Osteocyte (in vitro differentiated cells): ENCODE data around the gene ABCF2. TPM values are rescaled to one million over a fixed set of nuclear protein-coding genes. Genes with fewer than 3 reads are reported as not detected.

Experiments
- DNase-seq: peaks from one replicate; pipeline ENCODE4 v3.0.0; 2021; ENCODE audit warnings: mixed read lengths; ENCODE audit not compliant: unreplicated experiment; ENCODE audit errors: extremely low spot score
- H3K27ac Mint-ChIP-seq: one replicate; pipeline ENCODE4 v1.8.0; 2021; ENCODE audit warnings: mild to moderate bottlenecking, mixed read lengths; ENCODE audit not compliant: unreplicated experiment
- H3K27me3 Mint-ChIP-seq: one replicate; pipeline ENCODE4 v1.8.0; 2021; ENCODE audit warnings: mixed read lengths; ENCODE audit not compliant: unreplicated experiment
- H3K36me3 Mint-ChIP-seq: one replicate; pipeline ENCODE4 v1.8.0; 2021; ENCODE audit warnings: mixed read lengths; ENCODE audit not compliant: unreplicated experiment
- H3K4me1 Mint-ChIP-seq: one replicate; pipeline ENCODE4 v1.8.0; 2021; ENCODE audit warnings: mixed read lengths; ENCODE audit not compliant: unreplicated experiment
- H3K4me3 Mint-ChIP-seq: one replicate; pipeline ENCODE4 v1.8.0; 2021; ENCODE audit warnings: mild to moderate bottlenecking, moderate library complexity, mixed read lengths; ENCODE audit not compliant: unreplicated experiment
- H3K9me3 Mint-ChIP-seq: one replicate; pipeline ENCODE4 v1.8.0; 2021; ENCODE audit warnings: mixed read lengths; ENCODE audit not compliant: unreplicated experiment
- total RNA-seq: library from RNA; stranded (reverse); gene quantifications from 2 replicates; pipeline ENCODE4 v1.2.1, GENCODE V29; 2021
- TF ChIP-seq, protein P1 (sequence below): fragments of 200-600 bp; sonication (generic); IDR thresholded peaks from 2 replicates; pipeline ENCODE4 v1.5.0; 2021; ENCODE audit warnings: antibody characterized with exemption, mild to moderate bottlenecking, moderate library complexity

Gene ABCF2
- total RNA-seq, 1 donor from 2014 or later = 43.9 TPM

DNA sequence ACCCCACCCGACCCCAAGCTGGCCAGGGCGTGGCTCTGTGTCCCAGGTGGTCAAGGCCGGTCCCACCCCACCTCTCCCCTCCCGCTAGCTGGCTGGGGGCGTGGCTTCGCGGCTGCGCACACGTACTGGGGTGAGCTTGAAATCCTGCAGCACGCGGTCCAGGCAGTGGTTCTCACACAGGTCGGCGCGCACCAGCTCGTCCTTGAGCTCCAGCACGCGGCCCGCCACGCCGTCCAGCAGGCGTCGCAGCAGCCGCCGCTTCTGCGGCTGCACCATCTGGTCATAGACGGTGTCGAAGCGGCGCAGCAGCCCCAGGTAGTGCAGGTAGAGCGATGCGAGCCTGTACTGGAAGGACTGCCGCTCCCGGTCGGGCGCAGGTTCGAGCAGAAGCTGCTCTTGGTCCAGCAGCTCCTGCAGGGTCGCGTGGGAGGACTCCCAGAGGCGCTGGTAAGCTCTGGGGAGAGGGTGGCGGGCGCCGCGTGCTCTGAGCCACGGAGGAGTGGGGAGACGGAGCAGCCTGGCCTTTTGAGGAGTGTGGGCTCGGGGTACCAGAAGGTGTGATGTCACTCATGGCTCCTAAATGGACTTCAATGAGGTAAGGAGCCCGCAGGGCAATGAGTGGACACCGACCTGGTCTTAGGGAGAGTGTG is 22.5 kb downstream of the ABCF2 start:
- H3K9me3 Mint-ChIP-seq = no peaks in the 10 kb centered on the region
- no peaks in the 10 kb centered on the region for H3K4me1 Mint-ChIP-seq
- TF ChIP-seq, protein P1, sequence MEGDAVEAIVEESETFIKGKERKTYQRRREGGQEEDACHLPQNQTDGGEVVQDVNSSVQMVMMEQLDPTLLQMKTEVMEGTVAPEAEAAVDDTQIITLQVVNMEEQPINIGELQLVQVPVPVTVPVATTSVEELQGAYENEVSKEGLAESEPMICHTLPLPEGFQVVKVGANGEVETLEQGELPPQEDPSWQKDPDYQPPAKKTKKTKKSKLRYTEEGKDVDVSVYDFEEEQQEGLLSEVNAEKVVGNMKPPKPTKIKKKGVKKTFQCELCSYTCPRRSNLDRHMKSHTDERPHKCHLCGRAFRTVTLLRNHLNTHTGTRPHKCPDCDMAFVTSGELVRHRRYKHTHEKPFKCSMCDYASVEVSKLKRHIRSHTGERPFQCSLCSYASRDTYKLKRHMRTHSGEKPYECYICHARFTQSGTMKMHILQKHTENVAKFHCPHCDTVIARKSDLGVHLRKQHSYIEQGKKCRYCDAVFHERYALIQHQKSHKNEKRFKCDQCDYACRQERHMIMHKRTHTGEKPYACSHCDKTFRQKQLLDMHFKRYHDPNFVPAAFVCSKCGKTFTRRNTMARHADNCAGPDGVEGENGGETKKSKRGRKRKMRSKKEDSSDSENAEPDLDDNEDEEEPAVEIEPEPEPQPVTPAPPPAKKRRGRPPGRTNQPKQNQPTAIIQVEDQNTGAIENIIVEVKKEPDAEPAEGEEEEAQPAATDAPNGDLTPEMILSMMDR = no peak
- peaks cover 40% of the 10 kb centered on the region for H3K27me3 Mint-ChIP-seq
- no peak for DNase-seq
- H3K27ac Mint-ChIP-seq = no peak overlapping the region
- no peaks in the 10 kb centered on the region for H3K36me3 Mint-ChIP-seq
- no peak overlapping the region for H3K4me3 Mint-ChIP-seq

DNA sequence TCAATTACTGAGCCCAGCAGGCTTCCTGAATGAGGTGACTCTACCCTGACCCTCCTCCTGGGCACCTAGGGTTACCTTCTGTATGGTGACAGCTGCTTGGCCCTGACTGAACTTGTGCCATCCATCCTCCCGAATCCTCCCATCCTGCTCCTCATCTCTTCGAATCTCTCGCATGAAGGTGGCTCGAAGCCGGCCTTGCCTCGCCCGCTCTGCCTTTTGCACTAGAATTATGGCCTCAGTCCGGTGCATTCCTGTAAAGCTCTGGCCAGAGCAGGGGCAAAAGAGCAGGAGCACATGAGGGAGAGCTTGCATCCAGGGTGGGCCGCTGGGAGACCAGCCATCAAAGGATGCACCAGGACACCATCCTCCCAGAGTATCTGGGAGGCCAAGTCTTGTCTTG is 24.2 kb downstream of the ABCF2 start:
- H3K27me3 Mint-ChIP-seq = peaks cover 40% of the 10 kb centered on the region
- H3K4me3 Mint-ChIP-seq = no peak overlapping the region
- TF ChIP-seq, protein P1 = no peak
- no peaks in the 10 kb centered on the region for H3K4me1 Mint-ChIP-seq
- H3K36me3 Mint-ChIP-seq = no peaks in the 10 kb centered on the region
- DNase-seq = no peak
- no peak overlapping the region for H3K27ac Mint-ChIP-seq
- H3K9me3 Mint-ChIP-seq = no peaks in the 10 kb centered on the region

DNA sequence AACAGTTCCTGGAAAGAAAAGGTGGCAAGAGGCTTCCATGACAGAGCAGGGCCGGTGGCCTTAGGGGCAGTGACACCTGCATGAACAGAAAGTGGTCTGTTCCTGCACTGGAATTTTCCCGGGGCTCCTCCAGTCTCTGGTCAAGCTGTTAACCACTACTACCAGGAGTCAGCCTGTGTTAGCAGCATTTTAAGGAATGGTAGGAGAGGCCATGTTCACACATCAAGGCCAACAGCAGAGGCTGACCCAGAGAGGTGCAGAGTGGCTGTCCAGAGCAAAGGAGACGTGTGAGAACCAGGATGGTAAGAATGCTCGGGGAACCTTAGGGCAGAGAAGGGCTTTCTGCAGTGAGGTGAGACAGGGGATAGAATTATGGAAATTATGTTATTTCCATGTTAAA is 25.3 kb downstream of the ABCF2 start:
- peaks cover 38% of the 10 kb centered on the region for H3K27me3 Mint-ChIP-seq
- H3K4me1 Mint-ChIP-seq = no peaks in the 10 kb centered on the region
- TF ChIP-seq, protein P1 = no peak
- no peaks in the 10 kb centered on the region for H3K36me3 Mint-ChIP-seq
- H3K4me3 Mint-ChIP-seq = no peak overlapping the region
- no peaks in the 10 kb centered on the region for H3K9me3 Mint-ChIP-seq
- no peak overlapping the region for H3K27ac Mint-ChIP-seq
- DNase-seq = no peak

DNA sequence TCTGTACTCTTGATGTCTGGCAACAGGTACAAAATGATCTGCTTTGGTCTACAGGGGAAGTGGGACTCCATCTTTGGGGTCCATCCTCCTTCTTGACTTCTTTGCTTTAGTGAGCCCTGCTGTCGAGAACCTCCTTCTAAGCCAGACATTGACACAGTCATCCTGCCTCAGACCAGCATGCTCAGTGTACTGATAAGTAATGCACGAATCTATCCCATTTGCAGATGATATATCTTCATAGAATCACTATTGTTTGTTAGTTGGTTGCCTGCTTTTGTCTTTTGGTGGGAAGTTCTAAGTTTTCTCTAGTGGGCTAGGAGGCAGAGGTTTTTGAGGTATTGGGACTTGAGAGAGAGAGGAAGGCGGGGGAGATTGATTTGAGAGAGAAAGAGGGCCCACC is 25.7 kb downstream of the ABCF2 start:
- Mint-ChIP-seq H3K4me1 (no peaks in the 10 kb centered on the region), H3K27ac (no peak overlapping the region), H3K9me3 (no peaks in the 10 kb centered on the region), H3K4me3 (no peak overlapping the region), H3K27me3 (peaks cover 34% of the 10 kb centered on the region), H3K36me3 (no peaks in the 10 kb centered on the region)
- DNase-seq = no peak
- TF ChIP-seq, protein P1 = no peak

DNA sequence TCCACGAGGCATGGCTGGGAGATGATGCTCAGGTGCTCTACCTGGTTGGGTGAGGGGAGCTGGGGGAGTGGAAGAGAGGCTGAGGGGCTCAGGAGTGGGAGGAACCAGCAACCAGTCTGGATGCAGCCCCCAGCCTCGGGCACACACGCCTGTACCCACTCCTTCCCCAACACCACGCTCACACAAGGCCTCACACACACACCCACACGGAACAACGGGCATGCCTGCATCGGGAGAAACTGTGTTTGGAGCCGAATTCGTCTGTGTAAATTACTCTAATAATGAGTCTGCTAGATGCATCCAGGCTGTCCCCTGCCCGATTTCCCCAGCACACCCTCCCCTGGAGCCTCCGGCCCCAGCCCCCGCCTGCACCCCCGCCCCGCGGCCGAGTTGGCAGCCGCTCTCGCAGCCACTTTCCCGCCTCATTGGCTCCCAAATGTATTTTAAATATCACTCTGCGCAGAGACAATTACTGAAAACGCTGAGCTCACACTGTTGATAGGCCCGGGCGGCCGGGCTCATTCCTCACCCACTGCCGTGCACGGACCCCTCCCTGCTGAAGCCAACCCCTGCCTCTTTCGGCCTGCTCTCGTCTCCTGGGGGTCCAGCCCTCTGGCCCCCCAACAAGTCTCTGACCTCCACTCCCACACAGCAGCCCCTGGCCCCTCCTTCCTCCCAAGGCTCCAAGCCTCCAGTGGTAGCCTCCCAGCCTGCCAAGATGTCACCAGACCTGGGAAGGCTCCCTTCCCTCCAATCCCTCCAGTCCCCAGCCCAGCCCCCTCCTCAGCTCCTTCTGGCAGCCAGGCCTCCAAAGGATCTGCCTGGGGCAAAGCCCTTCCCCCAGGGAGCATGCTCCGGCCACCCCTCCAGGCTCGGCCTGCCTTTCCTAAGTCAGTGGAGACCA is 27.8 kb downstream of the ABCF2 start:
- H3K36me3 Mint-ChIP-seq = no peaks in the 10 kb centered on the region
- no peak for DNase-seq
- H3K9me3 Mint-ChIP-seq = no peaks in the 10 kb centered on the region

More for the DNA sequence above, 27.8 kb downstream of the ABCF2 start:
- Mint-ChIP-seq H3K4me3 (no peak overlapping the region), H3K27ac (no peak overlapping the region), H3K4me1 (no peaks in the 10 kb centered on the region), H3K27me3 (peaks cover 40% of the 10 kb centered on the region)
- TF ChIP-seq, protein P1 = no peak
